NCI-H774 (cell line): ENCODE results near the gene PLP2.

ENCODE experiments used
- DNase-seq: peaks from one replicate; lab custom pipeline; 2025; lab: John Stamatoyannopoulos, UW

PLP2 gene

DNA sequence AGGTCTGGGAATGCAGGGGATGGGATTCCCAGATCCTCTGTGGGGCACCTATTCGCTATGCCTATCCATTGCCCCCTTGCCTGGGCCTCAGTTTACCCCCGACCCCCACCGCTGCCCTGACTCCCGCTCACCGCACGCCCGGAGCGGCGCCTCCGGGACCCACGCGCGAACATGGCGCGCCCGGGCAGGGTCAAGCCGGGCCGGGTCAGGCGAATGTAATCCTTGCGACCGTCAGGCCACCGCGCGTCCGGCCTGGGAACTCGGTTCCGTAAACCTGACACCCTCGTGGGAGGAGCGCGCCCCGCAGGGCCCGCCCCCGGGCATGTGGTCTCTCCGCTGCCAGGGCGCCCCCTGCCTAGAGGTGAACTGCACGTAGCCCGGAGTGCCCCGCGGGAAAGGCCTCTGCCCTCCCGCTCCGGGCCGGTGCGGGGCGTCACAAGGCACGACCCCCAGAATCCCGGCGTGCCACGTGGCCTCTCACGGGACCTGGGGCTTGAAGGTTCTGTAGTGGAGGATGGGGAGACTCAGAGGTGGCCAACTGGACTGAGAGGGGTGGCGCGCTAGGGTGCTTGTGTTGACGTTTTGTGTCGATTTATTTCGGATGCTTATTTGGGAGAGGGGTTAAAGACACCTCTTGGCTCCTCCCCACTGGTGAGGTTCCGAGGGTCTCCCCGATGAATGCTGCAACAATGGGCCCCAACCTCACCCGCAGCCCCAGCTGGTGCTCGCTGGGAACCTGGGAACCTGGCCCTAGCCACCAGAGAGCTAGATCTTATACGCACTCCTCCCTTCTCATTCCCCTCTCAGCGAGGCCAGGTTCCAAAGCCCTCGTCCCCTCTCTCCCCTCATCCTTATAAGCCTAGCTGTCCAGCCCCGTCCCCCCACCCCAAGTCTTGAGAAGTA, 14.7 kb downstream of the PLP2 start, which contains the start of gene PRICKLE3:
PRICKLE3 (minus strand) TSS at position 249 of the 903 bp plus-strand sequence; CDS start at position 173, 76 bp downstream.
- DNase-seq = peak; percentile 33

DNA sequence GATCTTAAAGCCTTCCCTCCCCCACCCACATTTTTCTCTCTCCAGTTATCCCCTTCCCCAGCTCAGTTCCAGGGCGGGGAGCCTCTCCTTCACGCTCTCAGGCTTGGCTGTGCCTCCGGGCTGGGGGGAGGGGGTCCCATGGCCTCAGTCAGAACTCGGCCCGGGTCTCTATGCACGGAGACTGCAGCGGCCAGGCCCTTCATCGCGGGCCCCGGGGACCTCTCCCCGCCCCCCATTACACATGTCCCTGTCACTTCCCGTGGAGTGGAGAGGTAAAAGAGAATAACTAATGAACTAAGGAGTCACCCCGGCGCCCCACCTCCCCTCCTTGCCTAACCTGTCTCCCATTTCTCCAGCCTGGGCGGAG, 15.3 kb downstream of the PLP2 start:
- DNase-seq = no peak

DNA sequence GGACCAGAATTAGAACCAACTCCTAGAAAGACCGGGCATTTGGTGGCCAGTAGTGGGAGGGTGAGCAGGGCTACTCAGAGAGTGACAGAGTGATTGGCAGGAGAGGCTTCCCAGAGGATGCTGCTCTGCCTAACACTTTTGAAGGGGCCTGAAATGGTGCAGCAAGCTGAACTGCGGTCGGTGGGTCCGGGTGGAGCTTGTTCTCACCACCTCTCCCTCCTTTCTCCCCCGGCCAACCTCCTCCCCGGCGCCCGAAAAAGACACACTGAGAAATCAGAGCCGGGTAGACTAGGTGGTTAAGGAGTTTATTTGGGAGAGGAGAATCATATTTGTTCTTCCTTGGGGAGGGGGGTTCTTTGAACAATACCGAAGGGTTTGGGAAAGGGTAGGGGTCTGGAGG, 15.8 kb downstream of the PLP2 start:
- DNase-seq = no peak

DNA sequence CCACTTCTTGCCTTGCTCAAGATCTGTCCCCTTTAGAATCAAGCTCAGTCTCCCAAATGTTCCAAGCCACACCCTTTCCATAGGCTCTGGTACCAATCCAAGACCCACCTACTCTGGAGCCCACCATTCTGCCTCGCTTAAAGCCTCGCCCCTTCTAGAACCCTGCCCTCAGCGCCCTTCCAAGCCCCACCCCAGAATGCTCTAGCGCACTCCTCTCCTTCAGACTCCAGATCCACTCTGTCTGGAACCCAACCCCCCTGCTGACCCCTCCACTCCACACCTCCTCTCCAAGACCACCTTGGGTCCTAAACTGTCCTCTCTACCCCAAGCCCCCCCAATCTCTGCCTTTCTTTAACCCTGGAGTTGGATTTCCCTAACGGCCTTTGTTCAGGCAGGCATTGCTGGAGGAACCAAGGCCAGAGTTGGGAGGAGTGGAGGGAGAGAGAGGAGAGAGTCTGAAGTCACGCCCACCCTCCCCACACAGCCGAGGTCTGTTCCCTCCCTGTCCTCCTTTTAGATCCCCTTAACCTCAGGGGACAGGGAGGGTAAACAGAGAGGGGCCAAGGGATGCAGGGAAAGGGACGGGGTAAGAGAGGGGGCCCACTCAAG, 16.9 kb downstream of the PLP2 start:
- no peak for DNase-seq

DNA sequence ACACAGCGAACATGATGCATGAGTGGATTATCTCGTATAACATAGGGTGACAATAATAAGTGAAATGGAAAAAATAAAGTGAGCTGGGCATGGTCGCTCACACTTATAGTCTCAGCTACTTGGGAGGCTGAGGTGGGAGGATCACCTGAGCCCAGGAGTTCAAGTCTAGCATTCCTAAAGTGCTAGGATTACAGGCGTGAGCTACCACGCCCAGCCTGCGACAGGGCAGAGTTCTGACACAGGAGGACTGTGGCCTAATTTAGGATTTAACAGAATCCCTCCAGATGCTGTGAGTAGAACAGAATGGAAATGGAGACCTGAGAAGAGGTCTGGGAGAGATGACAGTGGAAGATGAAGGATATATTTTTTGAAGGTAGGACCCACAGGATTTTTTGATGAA, 17.9 kb downstream of the PLP2 start:
- no peak for DNase-seq

DNA sequence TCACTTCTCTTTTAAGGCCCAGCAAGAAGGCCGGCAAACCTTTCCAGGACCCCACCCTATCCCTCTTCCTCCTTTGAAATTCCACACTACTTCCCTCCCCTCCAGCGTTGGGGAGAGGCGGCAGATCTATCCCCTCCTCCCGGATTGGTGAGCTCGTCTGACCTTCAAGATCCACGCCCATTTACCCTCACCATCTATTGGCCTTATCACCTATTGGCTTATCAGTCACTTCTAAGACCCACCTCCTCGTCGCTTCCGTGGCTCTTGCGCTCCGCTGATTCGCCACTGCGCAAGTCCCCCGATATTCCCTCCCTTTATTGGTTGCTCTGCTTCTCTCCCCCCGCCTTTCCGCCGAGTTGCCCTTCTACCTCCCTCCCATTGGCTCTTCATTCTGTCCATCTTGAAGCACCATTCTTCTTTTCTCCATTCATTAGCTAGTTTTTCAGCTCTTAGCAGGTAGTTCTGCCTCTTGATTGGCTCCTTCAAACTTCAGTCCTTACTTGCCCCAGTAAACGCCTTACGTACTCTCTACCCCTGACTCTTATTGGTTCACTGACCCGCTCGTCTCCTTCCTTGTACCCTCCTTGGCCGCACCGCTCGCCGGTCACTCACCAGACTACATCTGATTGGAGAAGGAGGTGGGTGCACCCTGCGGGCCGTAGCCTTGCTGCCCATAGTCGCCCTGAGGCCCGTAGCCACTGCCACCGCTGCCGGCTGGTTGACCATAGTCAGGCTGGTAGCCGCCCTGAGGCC, 19.3 kb downstream of the PLP2 start:
- DNase-seq = peak; percentile 94

DNA sequence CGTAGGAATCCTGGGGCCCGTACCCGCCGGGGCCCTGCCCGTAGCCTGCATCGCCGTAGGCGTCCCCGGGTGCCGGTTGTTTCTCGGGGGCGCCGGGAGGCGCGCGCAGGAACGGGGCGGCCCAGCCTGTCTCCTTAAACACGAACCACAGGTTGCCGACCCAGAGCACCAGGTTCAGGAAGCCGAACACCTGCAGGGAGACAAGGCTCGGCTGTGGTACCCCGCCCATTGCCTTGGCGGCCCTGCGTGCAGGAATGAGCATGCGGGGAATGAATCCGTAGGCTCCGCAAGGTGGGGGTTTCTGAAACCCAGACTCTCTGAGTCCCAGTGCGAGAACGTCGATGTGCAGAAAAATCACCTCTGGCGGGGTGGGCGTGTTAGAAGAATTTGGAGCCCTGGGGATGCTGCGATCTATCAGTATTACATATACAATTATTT, 19.9 kb downstream of the PLP2 start:
- no peak for DNase-seq

DNA sequence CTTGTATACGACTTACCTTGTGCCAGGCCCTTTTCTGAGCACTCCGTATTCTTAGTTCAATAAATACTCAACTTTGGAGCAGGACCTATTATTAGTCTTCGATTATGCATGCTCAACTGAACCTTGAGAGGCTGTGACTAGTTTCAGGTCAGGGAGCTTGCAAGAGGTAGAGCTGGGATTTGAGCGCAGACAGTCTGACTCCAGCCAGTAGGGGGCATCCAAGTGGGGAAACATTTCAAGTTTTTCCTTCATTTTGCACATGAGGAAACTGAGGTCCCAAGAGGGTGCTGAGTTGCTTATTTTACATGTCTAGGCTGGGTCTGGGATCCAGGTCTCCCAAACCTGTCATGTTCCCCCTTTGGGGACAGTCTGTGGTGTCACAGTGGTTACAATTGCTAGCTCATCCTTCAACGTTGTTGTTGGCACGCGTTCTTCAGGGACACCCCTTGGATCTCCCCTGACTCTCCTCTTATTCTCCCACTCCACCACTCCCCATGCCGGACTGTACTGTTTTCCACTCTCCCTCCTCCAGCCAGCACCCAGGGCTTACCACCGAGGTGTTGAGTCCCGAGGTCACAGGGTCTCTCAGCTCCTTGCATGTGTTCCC, 21.1 kb downstream of the PLP2 start:
- no peak for DNase-seq

DNA sequence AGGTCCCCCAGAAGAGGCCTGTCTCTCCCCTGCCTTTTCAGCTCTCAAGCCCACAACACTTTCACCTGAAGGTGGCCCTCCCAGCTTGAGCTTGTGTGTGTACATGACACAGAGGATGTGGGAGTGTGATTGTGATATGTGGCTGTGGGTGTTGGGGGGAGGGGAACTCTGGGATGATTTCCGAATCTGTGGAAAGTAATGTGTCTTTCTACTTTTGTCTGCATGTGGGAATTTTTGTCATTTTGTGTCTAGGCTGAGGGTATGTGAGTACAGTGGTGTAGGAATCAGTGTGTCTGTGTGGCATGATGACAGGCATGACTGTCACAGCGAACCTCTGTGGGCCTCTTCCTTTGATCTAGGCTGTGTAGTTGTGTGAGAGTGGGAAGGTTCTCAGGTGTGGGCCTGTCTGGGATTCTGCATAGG, 21.9 kb downstream of the PLP2 start:
- no peak for DNase-seq

DNA sequence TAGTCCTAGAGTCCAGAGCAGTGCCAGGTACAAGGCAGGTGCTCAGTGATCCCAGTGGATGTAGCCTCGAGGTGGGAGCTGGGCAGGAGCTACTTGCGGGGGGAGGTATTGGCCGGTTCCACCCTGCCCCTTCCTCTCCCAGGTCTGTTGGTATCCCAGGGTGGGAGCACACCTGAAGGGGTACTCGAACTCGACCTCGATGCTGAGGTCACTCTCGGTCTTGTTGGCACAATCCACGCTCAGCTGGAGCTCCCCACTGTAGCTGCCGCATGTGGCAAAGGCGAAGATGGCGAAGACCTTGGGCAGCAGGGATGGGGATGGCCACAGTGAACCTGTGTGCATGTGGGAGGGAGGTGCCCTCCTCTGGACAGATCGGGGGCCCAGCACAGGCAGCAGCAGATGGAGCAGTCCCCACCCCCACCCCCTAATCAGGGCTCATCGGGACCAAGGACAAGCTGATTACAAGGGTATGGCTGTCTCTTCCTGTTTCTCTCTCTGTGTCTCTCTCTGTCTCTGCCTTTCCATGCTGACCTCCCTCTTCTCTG, 25.9 kb downstream of the PLP2 start:
- DNase-seq = no peak

DNA sequence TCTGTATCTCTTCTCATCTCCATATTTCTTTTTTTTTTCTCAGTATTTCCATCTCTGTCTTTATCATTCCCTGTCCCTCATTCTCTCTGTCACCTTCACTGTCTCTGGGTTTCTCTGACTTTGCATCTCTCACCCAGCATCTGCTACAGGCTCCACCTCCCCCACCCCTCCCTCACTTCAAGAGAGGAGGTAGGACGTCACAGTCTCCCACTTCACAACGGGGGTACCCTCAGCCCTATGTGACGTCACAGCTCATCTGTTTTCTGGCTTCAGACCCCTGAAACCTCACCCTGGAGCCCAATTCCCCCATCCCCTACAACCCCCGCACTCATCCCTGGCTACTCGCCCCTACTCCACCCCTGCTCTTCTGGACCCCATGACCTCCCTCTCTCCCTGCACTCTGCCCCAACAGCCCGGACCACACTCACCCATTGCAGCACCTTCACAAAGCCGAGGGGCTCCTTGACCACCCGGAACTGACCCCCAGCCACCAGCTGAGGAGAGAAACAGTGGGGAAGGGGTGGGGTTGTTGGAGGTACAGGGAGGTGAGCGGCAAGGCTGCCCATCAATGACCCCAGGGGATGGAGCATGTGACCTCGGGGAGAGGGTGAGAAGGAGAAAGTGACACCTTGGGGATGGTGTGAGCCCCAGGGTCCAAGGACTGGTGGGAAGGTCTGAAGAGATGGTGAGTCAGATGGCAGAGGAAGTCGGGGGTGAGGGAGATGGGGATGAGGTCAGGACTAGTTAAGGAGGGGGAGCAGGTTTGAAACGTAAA, 27.0 kb downstream of the PLP2 start:
- no peak for DNase-seq

DNA sequence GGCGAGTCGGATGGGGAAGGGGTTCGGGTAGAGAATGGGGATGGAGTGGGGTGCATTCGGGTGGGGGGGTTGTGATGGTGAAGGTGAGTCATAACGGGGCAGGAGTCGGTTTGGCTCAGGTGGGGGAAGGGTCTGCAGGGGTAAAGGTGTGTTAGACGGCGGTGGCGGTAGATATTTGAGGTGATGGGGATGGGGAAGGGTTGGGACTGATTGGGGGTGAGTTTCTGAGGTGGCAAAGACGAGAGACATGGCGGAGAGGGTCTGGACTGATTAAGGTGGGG, 27.6 kb downstream of the PLP2 start:
- DNase-seq = no peak

DNA sequence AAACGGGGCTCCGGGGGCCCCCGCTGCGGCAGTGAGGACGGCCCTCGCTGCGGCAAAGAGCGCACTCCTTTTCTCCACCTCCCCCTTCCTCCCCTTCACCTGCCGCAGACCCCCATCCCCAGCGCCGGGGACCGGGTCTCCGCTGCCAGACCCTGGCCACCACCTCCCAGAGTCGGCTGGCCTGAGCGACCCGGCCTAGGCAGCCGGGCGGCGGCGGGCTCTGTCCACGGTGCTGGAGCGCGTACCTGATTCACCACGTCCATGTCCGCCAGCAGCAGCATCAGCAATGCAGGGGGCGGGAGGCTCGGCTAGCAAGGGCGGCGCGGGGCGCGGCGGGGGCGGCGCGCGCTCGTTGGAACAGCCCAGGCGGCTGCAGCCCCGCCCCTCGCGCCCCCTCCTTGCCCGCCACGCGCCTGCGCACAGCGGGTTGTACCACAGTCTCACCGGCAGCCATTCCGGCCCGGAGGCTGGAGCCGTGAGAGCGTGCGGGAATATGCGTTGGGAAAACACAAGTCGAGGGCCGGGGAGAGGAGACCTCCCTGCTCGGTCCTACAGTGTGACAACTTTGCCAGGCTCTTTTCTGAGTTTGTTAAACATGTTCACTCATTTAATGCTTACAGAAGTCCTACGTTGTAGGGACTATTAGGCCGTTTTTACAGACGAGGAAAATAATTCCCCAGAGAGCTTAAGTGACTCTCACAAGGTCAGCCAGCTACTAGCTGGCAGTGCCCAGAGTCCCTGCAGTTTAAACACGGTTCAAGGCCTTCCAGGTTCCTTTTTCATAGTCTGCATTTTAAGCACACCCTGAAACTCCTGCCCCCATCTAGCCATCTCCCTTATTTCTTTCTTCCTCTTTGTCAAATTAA, 28.4 kb downstream of the PLP2 start, which contains the start of gene SYP:
SYP (minus strand) TSS at position 288 of the 866 bp plus-strand sequence; CDS start at position 281, 7 bp downstream.
- peak; percentile 71 for DNase-seq

DNA sequence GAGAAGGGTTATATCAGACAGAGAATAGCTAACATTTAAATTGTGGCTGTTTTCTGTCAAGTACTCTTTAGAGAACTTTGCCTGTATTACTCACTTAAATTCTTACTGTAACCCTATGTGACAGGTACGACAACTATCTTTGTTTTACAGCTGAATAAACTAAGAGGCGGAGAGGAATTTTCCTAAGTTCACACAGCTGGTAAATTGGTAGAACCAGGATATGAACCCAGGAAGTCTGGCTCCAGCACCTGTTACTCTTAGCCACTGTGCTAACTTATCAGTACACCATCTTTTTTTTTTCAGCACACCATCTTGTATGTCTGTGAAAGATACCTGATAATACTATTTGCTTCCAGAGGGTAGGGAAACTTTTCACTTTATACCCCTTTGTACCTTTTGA, 30.3 kb downstream of the PLP2 start:
- peak; percentile 42 for DNase-seq

DNA sequence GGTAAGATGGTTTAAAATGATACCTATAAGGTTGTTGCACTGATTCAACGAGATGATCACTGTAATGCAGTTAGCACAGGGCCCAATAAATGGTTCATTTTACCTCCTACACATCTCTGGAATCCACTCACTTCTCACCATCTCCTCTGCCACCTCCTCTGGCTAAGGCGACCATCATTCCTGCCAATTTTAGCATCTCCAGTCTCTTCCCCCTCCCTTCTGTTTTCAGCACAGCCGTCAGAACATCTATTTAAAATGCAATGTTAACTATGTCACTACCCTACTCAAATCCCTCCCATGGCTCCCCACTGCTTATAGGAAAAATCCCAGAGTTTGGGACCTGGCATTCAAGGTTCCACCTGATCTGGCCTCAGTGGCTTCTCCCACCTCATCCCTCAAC, 31.8 kb downstream of the PLP2 start:
- no peak for DNase-seq

DNA sequence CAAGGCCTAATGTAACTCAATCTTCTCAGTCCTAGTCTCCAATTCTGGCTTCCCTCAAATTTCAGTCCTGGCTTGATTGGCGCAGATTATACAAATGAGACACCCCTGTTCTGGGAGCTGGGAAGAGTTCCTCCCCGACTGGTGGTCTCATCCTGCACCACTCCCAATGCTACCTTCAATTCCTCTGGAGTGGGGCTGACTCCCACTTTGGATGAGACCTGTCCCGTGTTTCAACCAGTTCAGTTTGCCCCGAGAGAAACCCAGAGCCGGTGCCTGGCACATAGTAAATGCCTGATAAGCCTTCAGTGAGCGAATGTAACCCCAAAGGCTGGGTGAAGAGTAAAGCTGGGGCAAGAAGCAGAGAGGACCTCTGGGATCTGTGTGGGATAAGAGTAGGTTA, 32.3 kb downstream of the PLP2 start:
- DNase-seq = no peak

DNA sequence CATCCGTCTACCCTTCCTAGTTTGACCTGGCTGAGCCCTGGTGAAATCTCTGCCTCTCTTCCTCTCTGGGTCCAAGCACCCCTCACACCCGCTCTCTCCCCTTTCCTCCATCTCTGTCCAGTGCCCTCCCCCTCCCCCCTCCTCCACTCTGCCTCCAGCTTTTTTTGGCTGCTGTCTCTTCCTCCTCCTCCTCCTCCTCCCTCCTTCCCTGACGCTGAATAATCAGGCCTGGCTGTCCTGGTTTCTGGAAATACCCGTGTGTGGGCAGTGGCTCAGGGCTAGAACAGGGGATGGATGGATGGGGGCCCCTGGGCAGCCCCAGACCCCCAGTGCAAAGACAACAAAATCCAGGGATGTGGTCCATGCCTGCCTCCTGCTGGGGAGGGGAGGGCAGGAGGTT, 33.0 kb downstream of the PLP2 start:
- DNase-seq = no peak

DNA sequence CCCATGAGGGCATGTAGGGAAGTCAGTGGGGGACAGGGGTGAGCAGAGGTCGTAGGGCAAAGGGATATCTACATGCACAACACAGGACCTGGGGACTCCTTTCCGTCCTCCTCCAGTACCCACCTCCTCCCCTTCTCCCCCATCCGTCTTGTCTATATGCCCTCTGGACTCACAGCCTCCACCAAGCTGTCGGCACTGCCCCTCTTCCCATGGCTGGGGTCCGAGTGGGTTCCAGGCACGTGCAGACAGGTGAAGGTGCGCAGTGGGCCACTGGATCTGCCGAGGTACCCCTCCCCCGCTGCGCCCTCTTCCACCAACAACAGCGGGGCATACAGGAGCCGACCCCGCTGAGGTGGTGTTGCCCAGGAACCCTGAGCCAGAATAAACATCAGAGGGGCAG, 33.7 kb downstream of the PLP2 start:
- DNase-seq = no peak

DNA sequence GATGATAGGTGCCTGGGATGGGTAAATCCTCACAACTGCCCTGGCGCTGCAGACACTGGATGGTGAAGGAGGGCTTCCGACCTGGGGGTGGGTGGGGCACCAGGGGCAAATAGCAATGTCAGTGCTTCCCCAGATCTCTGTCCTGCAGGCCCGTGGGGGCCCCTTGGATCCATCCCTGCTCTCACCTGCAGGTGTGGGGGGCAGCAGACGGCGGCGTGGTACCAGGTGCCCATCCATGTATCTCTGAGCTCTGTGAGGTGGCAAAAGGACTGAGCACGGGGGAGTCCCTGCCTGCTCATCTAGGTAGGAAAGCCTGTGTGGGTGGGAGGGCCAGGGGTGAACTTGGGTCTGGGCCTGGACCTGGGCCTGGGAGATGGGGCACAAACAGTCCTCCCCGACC, 34.8 kb downstream of the PLP2 start:
- DNase-seq = no peak

DNA sequence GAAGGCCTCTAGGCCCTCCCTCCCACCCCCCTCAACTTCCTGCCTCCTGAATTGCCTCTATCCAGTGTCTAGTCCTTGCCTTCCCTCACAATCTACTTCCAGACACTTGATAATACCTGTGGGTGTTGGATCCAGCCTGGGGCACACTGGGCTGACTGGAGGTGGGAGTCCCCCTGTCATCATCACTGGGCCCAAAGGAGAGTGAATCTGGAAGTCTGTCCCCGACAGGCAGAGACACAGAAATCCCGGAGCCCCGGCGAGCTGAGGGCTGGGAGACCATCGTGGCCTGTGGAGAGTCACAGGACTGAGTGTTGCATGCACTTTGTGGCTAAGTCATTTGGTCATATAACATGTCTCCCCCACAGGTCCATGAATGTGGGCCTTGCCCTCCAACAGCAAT, 36.7 kb downstream of the PLP2 start:
- no peak for DNase-seq
